Measurements from ENCODE around the gene MYO3B.

DNA sequence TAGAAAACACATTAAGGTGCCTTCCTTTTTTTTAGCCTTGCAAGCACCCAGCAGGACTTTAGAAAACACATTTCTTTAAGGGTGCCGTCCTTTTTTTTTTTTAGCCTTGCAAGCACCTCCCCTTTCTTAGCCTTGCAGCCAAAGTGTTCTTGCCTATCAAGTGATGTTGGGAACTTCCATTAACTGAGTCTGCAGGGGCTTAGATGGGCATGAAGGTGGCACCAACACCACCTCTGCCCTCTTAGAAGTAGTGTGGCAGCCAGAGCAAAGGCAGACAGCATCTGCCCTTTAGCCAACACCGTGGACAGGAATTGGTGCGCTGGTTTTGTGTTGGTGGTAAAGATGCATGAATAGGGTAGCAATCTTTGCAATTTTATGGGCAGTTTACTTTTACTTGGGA lies 325.6 kb downstream of the MYO3B start:
- TF ChIP-seq, protein P1, sequence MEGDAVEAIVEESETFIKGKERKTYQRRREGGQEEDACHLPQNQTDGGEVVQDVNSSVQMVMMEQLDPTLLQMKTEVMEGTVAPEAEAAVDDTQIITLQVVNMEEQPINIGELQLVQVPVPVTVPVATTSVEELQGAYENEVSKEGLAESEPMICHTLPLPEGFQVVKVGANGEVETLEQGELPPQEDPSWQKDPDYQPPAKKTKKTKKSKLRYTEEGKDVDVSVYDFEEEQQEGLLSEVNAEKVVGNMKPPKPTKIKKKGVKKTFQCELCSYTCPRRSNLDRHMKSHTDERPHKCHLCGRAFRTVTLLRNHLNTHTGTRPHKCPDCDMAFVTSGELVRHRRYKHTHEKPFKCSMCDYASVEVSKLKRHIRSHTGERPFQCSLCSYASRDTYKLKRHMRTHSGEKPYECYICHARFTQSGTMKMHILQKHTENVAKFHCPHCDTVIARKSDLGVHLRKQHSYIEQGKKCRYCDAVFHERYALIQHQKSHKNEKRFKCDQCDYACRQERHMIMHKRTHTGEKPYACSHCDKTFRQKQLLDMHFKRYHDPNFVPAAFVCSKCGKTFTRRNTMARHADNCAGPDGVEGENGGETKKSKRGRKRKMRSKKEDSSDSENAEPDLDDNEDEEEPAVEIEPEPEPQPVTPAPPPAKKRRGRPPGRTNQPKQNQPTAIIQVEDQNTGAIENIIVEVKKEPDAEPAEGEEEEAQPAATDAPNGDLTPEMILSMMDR (optimal IDR thresholded peaks at IDR 0.05 in 1 of 3, IDR thresholded peaks at IDR 0.05 in 1 of 3, conservative IDR thresholded peaks at IDR 0.05 in 1 of 3; ENCODE audit: extremely low read depth in 1 of 3, insufficient read depth in 2 of 3, low read length in 3 of 3), result no peak
- TF ChIP-seq EZH2 (IDR thresholded peaks at IDR 0.05; ENCODE audit: low read length), result no peak
